Left lung (tissue), 10 donors: ENCODE data around the gene MALT1. TPM values are rescaled to one million over a fixed set of nuclear protein-coding genes. Genes with fewer than 3 reads are reported as not detected.
"Not testable (repeated sequence)": the region's sequence is repeated elsewhere in the genome, so short reads cannot be mapped to it uniquely, and the experiment has no call there.

Experiments
- ATAC-seq: fragments of 200-7000 bp; cut with Tn5 transposase; one replicate; pipeline ENCODE4 v1.9.1; 2020; ENCODE audit warnings: moderate library complexity
- DNase-seq, 4 donors: peaks; one replicate each; pipeline ENCODE4 v3.0.0-alpha.2; 2013 to 2020
- H3K27ac ChIP-seq, 2 donors: fragments of 200-600 bp; sonication (generic) in 1 of 2; one replicate each; pipeline versions ENCODE4 v1.5.0 to v1.8.0; 2020 to 2021
- H3K27me3 ChIP-seq, 2 donors: fragments of 200-600 bp; sonication (generic) in 1 of 2; one replicate each; pipeline versions ENCODE4 v1.5.0 to v1.8.0; 2020 to 2021
- H3K36me3 ChIP-seq, 2 donors: fragments of 200-600 bp; sonication (generic) in 1 of 2; one replicate each; pipeline versions ENCODE4 v1.5.0 to v1.8.0; 2020 to 2021
- H3K4me1 ChIP-seq, 2 donors: fragments of 200-600 bp; one replicate each; pipeline ENCODE4 v1.8.0; 2021
- H3K4me3 ChIP-seq, 2 donors: fragments of 200-600 bp; sonication (generic) in 1 of 2; one replicate each; pipeline versions ENCODE4 v1.5.0 to v1.8.0; 2020 to 2021; ENCODE audit warnings: mild to moderate bottlenecking in 1 of 2
- H3K9me3 ChIP-seq, 2 donors: fragments of 200-600 bp; sonication (generic) in 1 of 2; one replicate each; pipeline versions ENCODE4 v1.5.0 to v1.8.0; 2020 to 2021
- CTCF ChIP-seq, 2 donors: fragments of 200-600 bp; sonication (generic) in 1 of 2; IDR thresholded peaks; one replicate each; pipeline versions ENCODE4 v1.5.0 to v1.8.0; 2021; ENCODE audit warnings: antibody characterized with exemption in 2 of 2
- intact Hi-C, 2 donors: fragments of 100-400 bp; cut with DNase I; formaldehyde crosslinking; loops; one replicate each; pipeline versions ENCODE4 v1.11.2 to v1.14.2; 2022
- polyA plus RNA-seq, 6 donors: library from polyadenylated mRNA; unstranded; fragments of 120-200 nt; gene quantifications; one replicate each; pipeline ENCODE4 v1.2.1, GENCODE V29; 2013; ENCODE audit not compliant: insufficient read length in 6 of 6
- total RNA-seq, 2 donors: library from RNA; stranded (reverse); fragmentation: NEBNext Ultra II Directional; extraction: Animal tissue kit (Norgen Biotek cat#: 25700); gene quantifications; one replicate each; pipeline ENCODE4 v1.2.1, GENCODE V29; 2021
- donor health status: DM: no; HTN: yes; CAD: no.
- donor health status: DM: no; HTN: no; CAD: no.

Gene MALT1
- total and polyA plus RNA-seq, 8 donors = 17.1 to 31.4 (median 22.8) TPM

- no peak for TF ChIP-seq CTCF (IDR thresholded peaks at IDR 0.05)
- no peak overlapping the region for H3K27ac ChIP-seq
- no peaks in the 10 kb centered on the region for H3K9me3 ChIP-seq
- no peaks in the 10 kb centered on the region for H3K4me1 ChIP-seq
- H3K36me3 ChIP-seq = no peaks in the 10 kb centered on the region
- DNase-seq (no peak), ATAC-seq (no peak)
- no peak overlapping the region for H3K4me3 ChIP-seq
- no peaks in the 10 kb centered on the region for H3K27me3 ChIP-seq
- intact Hi-C loops = no loop called here
Observed at GRCh38 chr18:58640891-58641610, 30.2 kb upstream of the MALT1 start.

GRCh38 chr18:58643557-58643956 is 27.7 kb upstream of the MALT1 start:
- DNase-seq, intact Hi-C loops, H3K9me3 ChIP-seq, H3K4me3 ChIP-seq, H3K27me3 ChIP-seq, ATAC-seq, H3K27ac ChIP-seq, H3K36me3 ChIP-seq, H3K4me1 ChIP-seq: not testable (repeated sequence)

GRCh38 chr18:58645398-58645797 is 25.9 kb upstream of the MALT1 start:
- no peak overlapping the region for H3K27ac ChIP-seq
- intact Hi-C loops = no loop called here
- ATAC-seq (no peak), DNase-seq (no peak)
- H3K27me3 ChIP-seq = no peaks in the 10 kb centered on the region
- peaks cover 0 to 5% of the 10 kb centered on the region in 2 donors for H3K9me3 ChIP-seq
- H3K36me3 ChIP-seq = no peaks in the 10 kb centered on the region
- TF ChIP-seq CTCF (IDR thresholded peaks at IDR 0.05) = no peak
- H3K4me1 ChIP-seq = peaks cover 0 to 3% of the 10 kb centered on the region in 2 donors
- H3K4me3 ChIP-seq = no peak overlapping the region

- TF ChIP-seq CTCF (IDR thresholded peaks at IDR 0.05) = no peak
- peaks cover 0 to 4% of the 10 kb centered on the region in 2 donors for H3K4me1 ChIP-seq
- H3K27ac ChIP-seq = no peak overlapping the region
- DNase-seq (no peak), ATAC-seq (no peak)
- intact Hi-C loops = no loop called here
- no peaks in the 10 kb centered on the region for H3K27me3 ChIP-seq
- H3K9me3 ChIP-seq = peaks cover 0 to 5% of the 10 kb centered on the region in 2 donors
- no peaks in the 10 kb centered on the region for H3K36me3 ChIP-seq
- no peak overlapping the region for H3K4me3 ChIP-seq
Observed at GRCh38 chr18:58646334-58646862, 24.9 kb upstream of the MALT1 start.

- H3K9me3 ChIP-seq = peaks cover 0 to 5% of the 10 kb centered on the region in 2 donors
- no peak overlapping the region for H3K4me3 ChIP-seq
- peak; percentile 42 for ATAC-seq
- intact Hi-C loops = no loop called here
- no peaks in the 10 kb centered on the region for H3K27me3 ChIP-seq
- H3K4me1 ChIP-seq = peaks cover 0 to 4% of the 10 kb centered on the region in 2 donors
- no peaks in the 10 kb centered on the region for H3K36me3 ChIP-seq
- H3K27ac ChIP-seq = no peak overlapping the region
- DNase-seq = no peak
- no peak for TF ChIP-seq CTCF (IDR thresholded peaks at IDR 0.05)
Observed at GRCh38 chr18:58649966-58650816, 21.1 kb upstream of the MALT1 start.

GRCh38 chr18:58650830-58651229 is 20.4 kb upstream of the MALT1 start:
- H3K4me1 ChIP-seq, H3K4me3 ChIP-seq, H3K27ac ChIP-seq, H3K27me3 ChIP-seq, ATAC-seq, H3K9me3 ChIP-seq, H3K36me3 ChIP-seq, DNase-seq, intact Hi-C loops: not testable (repeated sequence)

- H3K27ac ChIP-seq, H3K9me3 ChIP-seq, H3K27me3 ChIP-seq, intact Hi-C loops, ATAC-seq, H3K4me3 ChIP-seq, H3K36me3 ChIP-seq, DNase-seq: not testable (repeated sequence)
- peaks cover 6 to 11% of the 10 kb centered on the region in 2 donors for H3K4me1 ChIP-seq
Observed at GRCh38 chr18:58653144-58653722, 18.0 kb upstream of the MALT1 start.
